Measurements from ENCODE around the gene PDE1C.

Gene PDE1C

GRCh38 chr7:31940167-31940566 is 130.0 kb downstream of the PDE1C start:
- no peak overlapping the region for H3K27ac ChIP-seq (ENCODE audit: low read depth, low read length, severe bottlenecking)
- no peaks in the 10 kb centered on the region for H3K9me3 ChIP-seq (ENCODE audit: control insufficient read depth, low read length)
- WGBS, 2 experiments (ENCODE audit: insufficient coverage in 2 of 2), result 100% methylated on average over 1 of the region's 1 CpG; no CpG with 5 or more reads in 1 of the 2 experiments
- H3K4me3 ChIP-seq (ENCODE audit: extremely low read depth, insufficient read depth, low read length, poor library complexity, severe bottlenecking), result no peak overlapping the region
- no peaks in the 10 kb centered on the region for H3K36me3 ChIP-seq (ENCODE audit: control insufficient read depth, insufficient read depth, low read length)
- H3K4me1 ChIP-seq (ENCODE audit: control insufficient read depth, insufficient read depth, low read length, poor library complexity, severe bottlenecking), result peaks cover 2% of the 10 kb centered on the region

GRCh38 chr7:31939076-31939475 is 131.1 kb downstream of the PDE1C start:
- Histone ChIP-seq H3K27ac (ENCODE audit: low read depth, low read length, severe bottlenecking) (no peak overlapping the region), H3K4me1 (ENCODE audit: control insufficient read depth, insufficient read depth, low read length, poor library complexity, severe bottlenecking) (peaks cover 2% of the 10 kb centered on the region), H3K4me3 (ENCODE audit: extremely low read depth, insufficient read depth, low read length, poor library complexity, severe bottlenecking) (no peak overlapping the region), H3K36me3 (ENCODE audit: control insufficient read depth, insufficient read depth, low read length) (no peaks in the 10 kb centered on the region), H3K9me3 (ENCODE audit: control insufficient read depth, low read length) (no peaks in the 10 kb centered on the region)
- WGBS, 2 experiments (ENCODE audit: insufficient coverage in 2 of 2), result 75 to 78% methylated on average over 1 of the region's 3 CpGs

- no peaks in the 10 kb centered on the region for H3K36me3 ChIP-seq (ENCODE audit: control insufficient read depth, insufficient read depth, low read length)
- H3K27ac ChIP-seq (ENCODE audit: low read depth, low read length, severe bottlenecking), result no peak overlapping the region
- H3K9me3 ChIP-seq (ENCODE audit: control insufficient read depth, low read length), result no peaks in the 10 kb centered on the region
- H3K4me3 ChIP-seq (ENCODE audit: extremely low read depth, insufficient read depth, low read length, poor library complexity, severe bottlenecking), result no peak overlapping the region
- H3K4me1 ChIP-seq (ENCODE audit: control insufficient read depth, insufficient read depth, low read length, poor library complexity, severe bottlenecking), result peaks cover 2% of the 10 kb centered on the region
These were observed 131.6 kb downstream of the PDE1C start for GRCh38 chr7:31938650-31939049.

GRCh38 chr7:31937982-31938381 is 132.2 kb downstream of the PDE1C start:
- H3K9me3 ChIP-seq (ENCODE audit: control insufficient read depth, low read length), result no peaks in the 10 kb centered on the region
- no peaks in the 10 kb centered on the region for H3K36me3 ChIP-seq (ENCODE audit: control insufficient read depth, insufficient read depth, low read length)
- H3K4me3 ChIP-seq (ENCODE audit: extremely low read depth, insufficient read depth, low read length, poor library complexity, severe bottlenecking), result no peak overlapping the region
- no peak overlapping the region for H3K27ac ChIP-seq (ENCODE audit: low read depth, low read length, severe bottlenecking)
- H3K4me1 ChIP-seq (ENCODE audit: control insufficient read depth, insufficient read depth, low read length, poor library complexity, severe bottlenecking), result peaks cover 2% of the 10 kb centered on the region

- Histone ChIP-seq H3K9me3 (ENCODE audit: control insufficient read depth, low read length) (no peaks in the 10 kb centered on the region), H3K4me3 (ENCODE audit: extremely low read depth, insufficient read depth, low read length, poor library complexity, severe bottlenecking) (no peak overlapping the region), H3K4me1 (ENCODE audit: control insufficient read depth, insufficient read depth, low read length, poor library complexity, severe bottlenecking) (peaks cover 2% of the 10 kb centered on the region), H3K36me3 (ENCODE audit: control insufficient read depth, insufficient read depth, low read length) (no peaks in the 10 kb centered on the region), H3K27ac (ENCODE audit: low read depth, low read length, severe bottlenecking) (no peak overlapping the region)
- 81 to 89% methylated on average over 6 to 9 of the region's 10 CpGs for WGBS, 2 experiments (ENCODE audit: insufficient coverage in 2 of 2)
These were observed 134.8 kb downstream of the PDE1C start for GRCh38 chr7:31935124-31936054.

GRCh38 chr7:31934551-31934950 is 135.7 kb downstream of the PDE1C start:
- Histone ChIP-seq H3K27ac (ENCODE audit: low read depth, low read length, severe bottlenecking) (no peak overlapping the region), H3K4me3 (ENCODE audit: extremely low read depth, insufficient read depth, low read length, poor library complexity, severe bottlenecking) (no peak overlapping the region), H3K36me3 (ENCODE audit: control insufficient read depth, insufficient read depth, low read length) (no peaks in the 10 kb centered on the region), H3K4me1 (ENCODE audit: control insufficient read depth, insufficient read depth, low read length, poor library complexity, severe bottlenecking) (peaks cover 2% of the 10 kb centered on the region), H3K9me3 (ENCODE audit: control insufficient read depth, low read length) (no peaks in the 10 kb centered on the region)
- WGBS, 2 experiments (ENCODE audit: insufficient coverage in 2 of 2), result 83% methylated on average over 1 of the region's 4 CpGs; no CpG with 5 or more reads in 1 of the 2 experiments

- H3K36me3 ChIP-seq (ENCODE audit: control insufficient read depth, insufficient read depth, low read length), result no peaks in the 10 kb centered on the region
- H3K9me3 ChIP-seq (ENCODE audit: control insufficient read depth, low read length), result no peaks in the 10 kb centered on the region
- H3K4me1 ChIP-seq (ENCODE audit: control insufficient read depth, insufficient read depth, low read length, poor library complexity, severe bottlenecking), result peaks cover 2% of the 10 kb centered on the region
- no peak overlapping the region for H3K27ac ChIP-seq (ENCODE audit: low read depth, low read length, severe bottlenecking)
- 92 to 100% methylated on average over 1 of the region's 1 CpG for WGBS, 2 experiments (ENCODE audit: insufficient coverage in 2 of 2)
- no peak overlapping the region for H3K4me3 ChIP-seq (ENCODE audit: extremely low read depth, insufficient read depth, low read length, poor library complexity, severe bottlenecking)
These were observed 136.7 kb downstream of the PDE1C start for GRCh38 chr7:31933481-31933880.

- WGBS, 2 experiments (ENCODE audit: insufficient coverage in 2 of 2), result 49 to 60% methylated on average over 1 to 3 of the region's 5 CpGs
- Histone ChIP-seq H3K36me3 (ENCODE audit: control insufficient read depth, insufficient read depth, low read length) (no peaks in the 10 kb centered on the region), H3K9me3 (ENCODE audit: control insufficient read depth, low read length) (no peaks in the 10 kb centered on the region), H3K4me1 (ENCODE audit: control insufficient read depth, insufficient read depth, low read length, poor library complexity, severe bottlenecking) (no peaks in the 10 kb centered on the region), H3K4me3 (ENCODE audit: extremely low read depth, insufficient read depth, low read length, poor library complexity, severe bottlenecking) (no peak overlapping the region), H3K27ac (ENCODE audit: low read depth, low read length, severe bottlenecking) (no peak overlapping the region)
These were observed 143.1 kb downstream of the PDE1C start for GRCh38 chr7:31926991-31927584.

GRCh38 chr7:31925753-31926454 is 144.3 kb downstream of the PDE1C start:
- Histone ChIP-seq H3K9me3 (ENCODE audit: control insufficient read depth, low read length) (no peaks in the 10 kb centered on the region), H3K4me3 (ENCODE audit: extremely low read depth, insufficient read depth, low read length, poor library complexity, severe bottlenecking) (no peak overlapping the region), H3K36me3 (ENCODE audit: control insufficient read depth, insufficient read depth, low read length) (no peaks in the 10 kb centered on the region), H3K27ac (ENCODE audit: low read depth, low read length, severe bottlenecking) (no peak overlapping the region), H3K4me1 (ENCODE audit: control insufficient read depth, insufficient read depth, low read length, poor library complexity, severe bottlenecking) (no peaks in the 10 kb centered on the region)
- 80 to 92% methylated on average over 2 of the region's 6 CpGs for WGBS, 2 experiments (ENCODE audit: insufficient coverage in 2 of 2)

- H3K9me3 ChIP-seq (ENCODE audit: control insufficient read depth, low read length), result no peaks in the 10 kb centered on the region
- H3K36me3 ChIP-seq (ENCODE audit: control insufficient read depth, insufficient read depth, low read length), result no peaks in the 10 kb centered on the region
- H3K4me3 ChIP-seq (ENCODE audit: extremely low read depth, insufficient read depth, low read length, poor library complexity, severe bottlenecking), result no peak overlapping the region
- no peak overlapping the region for H3K27ac ChIP-seq (ENCODE audit: low read depth, low read length, severe bottlenecking)
- whole genome bisulfite sequencing, 2 experiments (ENCODE audit: insufficient coverage in 2 of 2), result 80 to 88% methylated on average over 1 to 2 of the region's 2 CpGs
- no peaks in the 10 kb centered on the region for H3K4me1 ChIP-seq (ENCODE audit: control insufficient read depth, insufficient read depth, low read length, poor library complexity, severe bottlenecking)
These were observed 146.0 kb downstream of the PDE1C start for GRCh38 chr7:31924251-31924650.

Data from mesodermal cell (in vitro differentiated cells).